CD4-positive, CD25-positive, alpha-beta regulatory T cell (primary cell): ENCODE measurements around the gene WDTC1. TPM values are rescaled to one million over a fixed set of nuclear protein-coding genes. Genes with fewer than 3 reads are reported as not detected.

Experiments used
- ATAC-seq, 2 donors: fragments of 150-1000 bp; cut with Tn5 transposase; one replicate each; pipeline ENCODE4 v1.10.0; 2021; ENCODE audit warnings: low read depth in 2 of 2, moderate number of reproducible peaks in 2 of 2, moderate library complexity in 1 of 2
- DNase-seq, 3 donors: peaks; one replicate each; pipeline versions ENCODE4 v3.0.0 to v3.0.0-alpha.2; 2012 to 2022; ENCODE audit warnings: mixed read lengths in 1 of 3
- H3K27ac ChIP-seq: one replicate; pipeline ENCODE4 v1.7.0; 2013; ENCODE audit warnings: mild to moderate bottlenecking, low read length; ENCODE audit not compliant: insufficient read depth, poor library complexity, severe bottlenecking
- H3K27me3 ChIP-seq: one replicate; pipeline ENCODE4 v1.7.0; 2013; ENCODE audit warnings: low read length; ENCODE audit not compliant: control insufficient read depth, insufficient read depth
- H3K36me3 ChIP-seq: one replicate; pipeline ENCODE4 v1.7.0; 2013; ENCODE audit warnings: mild to moderate bottlenecking, low read length, moderate library complexity; ENCODE audit not compliant: control insufficient read depth, insufficient read depth
- H3K4me1 ChIP-seq: 2 replicates; pipeline ENCODE4 v1.7.0; 2013; ENCODE audit warnings: mild to moderate bottlenecking, low read length; ENCODE audit not compliant: insufficient read depth, control insufficient read depth, poor library complexity, severe bottlenecking
- H3K4me3 ChIP-seq: one replicate; pipeline ENCODE4 v1.7.0; 2013; ENCODE audit warnings: low read depth, mild to moderate bottlenecking, low read length, moderate library complexity
- H3K9me3 ChIP-seq, 2 experiments: 1 replicate in 1 of 2; 2 replicates in 1 of 2; pipeline ENCODE4 v1.7.0; 2013; ENCODE audit warnings: low read length in 2 of 2, mild to moderate bottlenecking in 1 of 2, moderate library complexity in 1 of 2; ENCODE audit not compliant: control insufficient read depth in 2 of 2
- H3K27ac Mint-ChIP-seq, 3 donors: one replicate each; pipeline ENCODE4 v1.8.0; 2020 to 2022; ENCODE audit warnings: mild to moderate bottlenecking in 3 of 3, mixed read lengths in 3 of 3, moderate library complexity in 2 of 3
- H3K27me3 Mint-ChIP-seq: one replicate; pipeline ENCODE4 v1.8.0; 2022; ENCODE audit warnings: mild to moderate bottlenecking, mixed read lengths
- H3K36me3 Mint-ChIP-seq: one replicate; pipeline ENCODE4 v1.8.0; 2020; ENCODE audit warnings: mixed read lengths
- H3K4me1 Mint-ChIP-seq, 4 donors: one replicate each; pipeline ENCODE4 v1.8.0; 2020 to 2022; ENCODE audit warnings: mixed read lengths in 4 of 4, mild to moderate bottlenecking in 1 of 4
- H3K4me3 Mint-ChIP-seq, 4 donors: one replicate each; pipeline ENCODE4 v1.8.0; 2020 to 2022; ENCODE audit warnings: mild to moderate bottlenecking in 4 of 4, mixed read lengths in 4 of 4, moderate library complexity in 3 of 4
- H3K9me3 Mint-ChIP-seq, 7 donors: one replicate each; pipeline ENCODE4 v1.8.0; 2020 to 2022; ENCODE audit warnings: mixed read lengths in 7 of 7, mild to moderate bottlenecking in 3 of 7, moderate library complexity in 2 of 7
- polyA plus RNA-seq, 4 donors: library from polyadenylated mRNA; unstranded; fragments of 300-500 nt; fragmentation: Illumina TruSeq; gene quantifications; one replicate each; pipeline ENCODE4 v1.2.3, GENCODE V29; 2021
- total RNA-seq: library from RNA; stranded (reverse); gene quantifications from one replicate; pipeline ENCODE4 v1.2.3, GENCODE V29; 2022

Gene WDTC1
- total and polyA plus RNA-seq, 5 donors from 2014 or later, result 3.3 to 46.1 (median 5.6) TPM

- H3K36me3 ChIP-seq, result peaks cover 3% of the 10 kb centered on the region
- peak in 1 of 3 donors; percentile 23 for DNase-seq
- no peak overlapping the region for H3K27ac ChIP-seq
- Mint-ChIP-seq H3K4me3 (peak overlapping the region; percentile 6 to 95 (median 74)), H3K36me3 (peaks cover 6% of the 10 kb centered on the region), H3K27me3 (no peaks in the 10 kb centered on the region), H3K27ac (peak overlapping the region; percentile 2 to 86 (median 86)), H3K4me1 (peaks cover 16 to 67% (median 42%) of the 10 kb centered on the region in 4 donors), H3K9me3 (no peaks in the 10 kb centered on the region)
- H3K9me3 ChIP-seq, result no peaks in the 10 kb centered on the region
- H3K4me1 ChIP-seq, result peaks cover 21% of the 10 kb centered on the region
- peak overlapping the region; percentile 53 for H3K4me3 ChIP-seq
- no peaks in the 10 kb centered on the region for H3K27me3 ChIP-seq
- ATAC-seq, result peak in 1 of 2 donors; percentile 42
Observed at GRCh38 chr1:27253596-27253995, 19.2 kb downstream of the WDTC1 start.

GRCh38 chr1:27255136-27255535 is 20.7 kb downstream of the WDTC1 start:
- no peak for DNase-seq
- peak overlapping the region; percentile 0 to 84 (median 65) for H3K27ac Mint-ChIP-seq

DNA sequence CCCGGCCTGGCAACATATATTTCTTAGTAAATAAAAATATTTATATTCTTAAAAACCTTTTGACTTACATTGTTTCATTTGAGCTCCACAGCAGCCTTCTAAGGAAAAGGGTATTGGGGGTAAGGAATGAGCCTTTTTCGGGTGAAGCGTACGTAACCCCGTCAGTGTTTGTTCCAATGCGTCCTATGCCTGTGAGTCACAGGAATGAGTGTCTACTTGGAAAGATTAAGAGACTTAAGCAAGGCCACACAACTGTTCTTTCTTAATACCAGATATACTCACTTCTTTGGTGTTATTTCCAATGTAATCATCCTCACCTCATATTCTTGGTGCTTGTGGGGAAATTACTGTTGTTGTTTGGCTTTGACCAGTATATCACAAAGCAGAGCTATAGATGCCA is 22.7 kb downstream of the WDTC1 start:
- Mint-ChIP-seq H3K4me3 (peak overlapping the region in 1 of 4 donors; percentile 24), H3K36me3 (peaks cover 19% of the 10 kb centered on the region), H3K27me3 (no peaks in the 10 kb centered on the region), H3K4me1 (peaks cover 19 to 71% (median 41%) of the 10 kb centered on the region in 4 donors), H3K9me3 (no peaks in the 10 kb centered on the region), H3K27ac (peak overlapping the region in 2 of 3 donors; percentile 78 to 80)
- Histone ChIP-seq H3K9me3 (no peaks in the 10 kb centered on the region), H3K27me3 (no peaks in the 10 kb centered on the region), H3K4me1 (peaks cover 25% of the 10 kb centered on the region), H3K36me3 (peaks cover 10% of the 10 kb centered on the region), H3K4me3 (no peak overlapping the region), H3K27ac (no peak overlapping the region)
- ATAC-seq (no peak), DNase-seq (no peak)

More at GRCh38 chr1:27255136-27255535, 20.7 kb downstream of the WDTC1 start:
- Mint-ChIP-seq H3K9me3 (no peaks in the 10 kb centered on the region), H3K4me1 (peaks cover 19 to 71% (median 40%) of the 10 kb centered on the region in 4 donors), H3K36me3 (peaks cover 6% of the 10 kb centered on the region), H3K27me3 (no peaks in the 10 kb centered on the region), H3K4me3 (peak overlapping the region in 3 of 4 donors; percentile 4 to 54 (median 48))
- Histone ChIP-seq H3K27me3 (no peaks in the 10 kb centered on the region), H3K9me3 (no peaks in the 10 kb centered on the region), H3K4me3 (no peak overlapping the region), H3K27ac (no peak overlapping the region), H3K4me1 (peaks cover 25% of the 10 kb centered on the region), H3K36me3 (no peaks in the 10 kb centered on the region)
- ATAC-seq, result no peak

GRCh38 chr1:27258598-27258997 is 24.2 kb downstream of the WDTC1 start:
- no peaks in the 10 kb centered on the region for H3K27me3 Mint-ChIP-seq
- peaks cover 22 to 57% (median 29%) of the 10 kb centered on the region in 4 donors for H3K4me1 Mint-ChIP-seq
- H3K36me3 Mint-ChIP-seq, result peaks cover 25% of the 10 kb centered on the region
- peaks cover 16% of the 10 kb centered on the region for H3K36me3 ChIP-seq
- peaks cover 14% of the 10 kb centered on the region for H3K4me1 ChIP-seq
- peak overlapping the region; percentile 24 for H3K4me3 ChIP-seq
- peak overlapping the region; percentile 59 to 96 (median 95) for H3K27ac Mint-ChIP-seq
- ATAC-seq (peak; percentile 62 to 66), DNase-seq (peak in 2 of 3 donors; percentile 42 to 59)
- no peaks in the 10 kb centered on the region for H3K27me3 ChIP-seq
- H3K4me3 Mint-ChIP-seq, result peak overlapping the region in 3 of 4 donors; percentile 53 to 79 (median 64)
- H3K27ac ChIP-seq, result peak overlapping the region; percentile 55
- no peaks in the 10 kb centered on the region for H3K9me3 Mint-ChIP-seq
- no peaks in the 10 kb centered on the region for H3K9me3 ChIP-seq

DNA sequence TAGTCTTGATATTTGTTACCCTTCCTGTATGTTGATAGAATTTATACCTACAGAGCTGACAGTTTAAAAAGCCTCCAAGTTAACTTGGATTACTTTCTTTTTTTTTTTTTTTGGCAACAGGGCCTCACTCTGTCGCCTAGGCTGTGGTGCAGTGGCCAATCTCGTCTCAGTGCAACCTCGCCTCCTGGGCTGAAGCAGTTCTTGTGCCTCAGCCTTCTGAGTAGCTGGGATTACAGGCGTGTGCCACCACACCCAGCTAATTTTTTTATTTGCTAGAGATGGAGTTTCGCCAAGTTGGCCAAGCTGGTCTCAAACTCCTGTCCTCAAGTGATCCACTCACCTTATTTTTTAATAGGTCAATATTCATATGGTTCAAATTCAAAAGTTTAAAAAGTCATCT is 32.7 kb downstream of the WDTC1 start:
- no peak for ATAC-seq

DNA sequence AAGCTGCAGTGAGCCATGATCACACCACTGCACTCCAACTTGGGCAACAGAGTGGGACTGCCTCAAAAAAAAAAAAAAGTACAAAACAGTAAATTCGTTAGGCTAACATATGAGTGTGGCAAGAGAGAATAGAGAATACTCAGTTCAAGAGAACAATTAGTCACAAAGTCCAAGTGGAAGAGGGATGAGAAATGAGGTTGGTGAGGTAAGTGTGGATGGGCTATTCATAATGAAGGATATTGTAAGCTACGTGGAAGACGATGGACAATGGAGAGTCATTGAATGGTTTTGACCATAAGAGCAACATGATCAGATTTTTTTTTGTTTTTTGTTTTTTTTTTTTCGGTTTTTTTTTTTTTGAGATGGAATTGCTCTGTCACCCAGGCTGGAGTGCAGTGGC is 34.8 kb downstream of the WDTC1 start:
- no peak overlapping the region for H3K4me3 Mint-ChIP-seq
- H3K27ac Mint-ChIP-seq, result no peak overlapping the region
- Histone ChIP-seq H3K27me3 (no peaks in the 10 kb centered on the region), H3K4me1 (no peaks in the 10 kb centered on the region), H3K9me3 (no peaks in the 10 kb centered on the region), H3K4me3 (no peak overlapping the region), H3K27ac (no peak overlapping the region), H3K36me3 (peaks cover 22% of the 10 kb centered on the region)
- no peak for ATAC-seq
- peaks cover 27% of the 10 kb centered on the region for H3K36me3 Mint-ChIP-seq
- DNase-seq, result no peak
- no peaks in the 10 kb centered on the region for H3K27me3 Mint-ChIP-seq
- no peaks in the 10 kb centered on the region for H3K9me3 Mint-ChIP-seq
- peaks cover 0 to 8% (median 0%) of the 10 kb centered on the region in 4 donors for H3K4me1 Mint-ChIP-seq

More for the DNA sequence above, 32.7 kb downstream of the WDTC1 start:
- H3K9me3 ChIP-seq, result no peaks in the 10 kb centered on the region
- no peaks in the 10 kb centered on the region for H3K27me3 ChIP-seq
- peaks cover 32% of the 10 kb centered on the region for H3K36me3 ChIP-seq
- no peaks in the 10 kb centered on the region for H3K4me1 ChIP-seq
- Mint-ChIP-seq H3K4me1 (peaks cover 0 to 6% (median 2%) of the 10 kb centered on the region in 4 donors), H3K36me3 (peaks cover 23% of the 10 kb centered on the region), H3K27me3 (no peaks in the 10 kb centered on the region), H3K27ac (no peak overlapping the region), H3K4me3 (no peak overlapping the region), H3K9me3 (no peaks in the 10 kb centered on the region)
- H3K27ac ChIP-seq, result no peak overlapping the region
- no peak for DNase-seq
- H3K4me3 ChIP-seq, result no peak overlapping the region

DNA sequence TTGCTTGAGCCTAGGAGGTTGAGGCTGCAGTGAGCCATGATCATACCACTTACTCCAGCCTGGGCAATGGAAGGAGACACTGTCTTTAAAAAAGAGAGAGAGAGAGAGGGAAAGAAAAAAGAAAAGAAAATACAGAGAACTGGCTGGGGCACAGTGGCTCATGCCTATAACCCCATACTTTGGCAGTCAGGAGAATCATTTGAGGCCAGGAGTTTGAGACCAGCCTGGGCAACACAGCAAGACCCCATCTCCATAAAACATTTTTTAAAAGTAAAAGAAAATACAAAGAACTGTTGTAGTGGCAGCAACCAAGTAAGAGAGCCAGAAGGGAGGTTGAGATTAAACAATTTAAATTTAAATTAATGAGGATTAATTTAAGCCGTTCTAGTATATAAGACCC is 39.8 kb downstream of the WDTC1 start:
- Mint-ChIP-seq H3K27ac (no peak overlapping the region), H3K4me1 (peaks cover 0 to 17% (median 11%) of the 10 kb centered on the region in 4 donors), H3K4me3 (no peak overlapping the region), H3K36me3 (peaks cover 41% of the 10 kb centered on the region), H3K27me3 (no peaks in the 10 kb centered on the region), H3K9me3 (peaks cover 0 to 1% (median 0%) of the 10 kb centered on the region in 7 donors)
- ATAC-seq (no peak), DNase-seq (no peak)
- Histone ChIP-seq H3K27ac (no peak overlapping the region), H3K36me3 (peaks cover 6% of the 10 kb centered on the region), H3K4me3 (no peak overlapping the region), H3K9me3 (no peaks in the 10 kb centered on the region), H3K27me3 (no peaks in the 10 kb centered on the region), H3K4me1 (no peaks in the 10 kb centered on the region)

DNA sequence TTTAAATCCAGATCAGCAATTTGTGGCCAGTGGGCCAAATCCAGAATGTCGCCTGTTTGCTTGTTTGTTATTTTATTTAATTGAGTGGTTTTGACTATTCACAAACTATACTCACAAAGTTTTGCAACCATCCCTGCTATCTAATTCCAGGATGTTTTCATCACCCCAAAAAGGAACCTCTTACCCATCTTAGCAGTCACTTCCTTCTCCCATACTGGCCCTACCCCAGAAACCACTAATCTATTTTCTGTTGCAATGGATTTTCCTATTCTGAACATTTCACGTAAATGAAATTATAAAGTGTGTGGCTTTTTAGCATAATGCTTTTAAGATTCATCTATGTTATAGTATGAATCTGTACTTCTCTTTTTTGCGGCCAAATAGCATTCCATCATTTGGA is 41.3 kb downstream of the WDTC1 start:
- Mint-ChIP-seq H3K27me3 (no peaks in the 10 kb centered on the region), H3K27ac (peak overlapping the region in 1 of 3 donors; percentile 48), H3K4me1 (peaks cover 0 to 25% (median 13%) of the 10 kb centered on the region in 4 donors), H3K9me3 (peaks cover 0 to 1% (median 0%) of the 10 kb centered on the region in 7 donors), H3K36me3 (peaks cover 38% of the 10 kb centered on the region), H3K4me3 (no peak overlapping the region)
- peaks cover 6% of the 10 kb centered on the region for H3K36me3 ChIP-seq
- ATAC-seq (no peak), DNase-seq (no peak)
- no peak overlapping the region for H3K27ac ChIP-seq
- no peaks in the 10 kb centered on the region for H3K9me3 ChIP-seq
- no peak overlapping the region for H3K4me3 ChIP-seq
- no peaks in the 10 kb centered on the region for H3K4me1 ChIP-seq
- no peaks in the 10 kb centered on the region for H3K27me3 ChIP-seq
